D341Med (cell line): ENCODE measurements around the gene TMEM213.

Experiments used
- DNase-seq: peaks from one replicate; pipeline ENCODE4 v3.0.0; 2012; ENCODE audit warnings: low spot score

The TMEM213 gene

GRCh38 chr7:138842111-138842510, 44.3 kb downstream of the TMEM213 start:
- no peak for DNase-seq

GRCh38 chr7:138843632-138844580, 46.1 kb downstream of the TMEM213 start:
- DNase-seq, result no peak

GRCh38 chr7:138845711-138846110, 47.9 kb downstream of the TMEM213 start:
- DNase-seq, result no peak

- no peak for DNase-seq
Measured at GRCh38 chr7:138848056-138848980, 50.5 kb downstream of the TMEM213 start.

- DNase-seq, result no peak
Measured at GRCh38 chr7:138849701-138850100, 51.9 kb downstream of the TMEM213 start.

- DNase-seq, result no peak
Measured at GRCh38 chr7:138852469-138852868, 54.7 kb downstream of the TMEM213 start.

- DNase-seq, result no peak
Measured at GRCh38 chr7:138853448-138853847, 55.7 kb downstream of the TMEM213 start.

GRCh38 chr7:138854115-138854645, 56.4 kb downstream of the TMEM213 start:
- DNase-seq, result no peak

- DNase-seq, result no peak
Measured at GRCh38 chr7:138857728-138858127, 59.9 kb downstream of the TMEM213 start.

- DNase-seq, result no peak
Measured at GRCh38 chr7:138861051-138861450, 63.3 kb downstream of the TMEM213 start.

GRCh38 chr7:138863931-138864330, 66.1 kb downstream of the TMEM213 start:
- DNase-seq, result no peak

GRCh38 chr7:138864667-138865066, 66.9 kb downstream of the TMEM213 start:
- no peak for DNase-seq

- no peak for DNase-seq
Measured at GRCh38 chr7:138865843-138866242, 68.0 kb downstream of the TMEM213 start.

- no peak for DNase-seq
Measured at GRCh38 chr7:138866353-138866752, 68.6 kb downstream of the TMEM213 start.

- no peak for DNase-seq
Measured at GRCh38 chr7:138867744-138868143, 70.0 kb downstream of the TMEM213 start.

- DNase-seq, result no peak
Measured at GRCh38 chr7:138868711-138869110, 70.9 kb downstream of the TMEM213 start.

- DNase-seq, result no peak
Measured at GRCh38 chr7:138869353-138869752, 71.6 kb downstream of the TMEM213 start.

GRCh38 chr7:138871065-138871813, 73.4 kb downstream of the TMEM213 start:
- DNase-seq, result no peak

GRCh38 chr7:138871814-138872090, 74.0 kb downstream of the TMEM213 start:
- no peak for DNase-seq

- no peak for DNase-seq
Measured at GRCh38 chr7:138872576-138872975, 74.8 kb downstream of the TMEM213 start.

GRCh38 chr7:138873220-138873892, 75.6 kb downstream of the TMEM213 start:
- no peak for DNase-seq
